Hepatic stellate cell (primary cell): Measurements from ENCODE around the gene KIAA0930.

Experiments
- DNase-seq: peaks from one replicate; pipeline ENCODE4 v3.0.0; 2011; ENCODE audit warnings: low spot score

The KIAA0930 gene

GRCh38 chr22:45216133-45217003 is 24.3 kb downstream of the KIAA0930 start:
- peak; percentile 47 for DNase-seq

DNA sequence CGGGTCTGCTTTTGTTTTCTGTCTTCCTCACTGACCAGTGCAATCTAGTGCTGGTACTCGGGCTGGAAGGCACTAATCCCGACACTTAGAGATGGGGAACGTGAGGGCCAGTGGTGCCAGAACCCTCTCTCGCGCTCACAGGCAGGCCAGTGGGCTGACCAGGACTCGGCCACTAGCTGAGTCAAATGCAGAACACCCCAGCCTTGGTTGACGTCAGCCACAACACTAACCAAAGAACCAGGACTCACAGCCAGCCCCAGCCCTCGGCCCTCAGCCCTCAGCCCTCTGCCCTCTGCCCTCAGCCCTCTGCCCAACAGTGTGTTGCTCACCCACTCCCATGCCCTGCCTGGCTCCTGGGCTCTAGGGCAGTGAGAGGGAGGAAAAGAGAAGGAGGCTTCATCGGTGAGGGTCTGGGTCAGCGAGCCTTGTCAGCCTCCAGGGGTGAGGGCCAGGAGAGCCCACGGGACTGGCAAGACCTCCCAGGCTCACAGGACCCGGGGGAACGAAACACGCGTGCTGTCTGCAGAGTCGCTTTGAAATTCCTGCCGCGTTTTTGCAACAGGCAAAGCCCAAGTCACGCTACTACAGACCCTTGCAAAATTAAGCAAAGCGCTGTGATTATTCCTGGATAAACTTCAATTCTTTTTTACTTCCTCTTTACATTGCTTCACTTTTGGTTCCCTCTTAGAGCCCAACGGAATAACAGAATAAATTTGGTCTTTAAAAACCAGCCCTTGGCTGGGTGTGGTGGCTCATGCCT is 27.5 kb downstream of the KIAA0930 start:
- peak; percentile 63 for DNase-seq

GRCh38 chr22:45212306-45212709 is 28.4 kb downstream of the KIAA0930 start:
- peak; percentile 89 for DNase-seq

DNA sequence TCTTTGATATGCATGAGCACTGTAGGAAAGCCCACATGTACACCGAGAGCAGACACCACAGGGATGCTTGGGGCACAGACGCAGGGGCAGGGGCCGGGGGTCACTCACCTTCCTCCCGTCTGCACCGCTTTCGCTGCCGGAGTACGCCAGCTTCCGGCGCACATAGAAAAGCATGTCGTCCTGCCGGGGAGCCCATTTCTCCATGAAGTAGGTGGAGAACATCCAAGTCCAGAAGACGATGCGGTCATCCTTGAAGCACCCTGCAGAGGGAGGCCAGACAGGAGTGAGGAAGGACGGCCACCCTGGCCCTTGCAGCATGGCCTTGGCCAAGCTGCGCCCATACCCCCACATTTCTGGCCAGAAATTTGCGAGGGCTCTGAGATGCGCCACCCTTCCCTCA is 28.8 kb downstream of the KIAA0930 start:
- no peak for DNase-seq

- DNase-seq: no peak
These were observed 29.3 kb downstream of the KIAA0930 start for GRCh38 chr22:45211435-45211834.

GRCh38 chr22:45210991-45211390 is 29.7 kb downstream of the KIAA0930 start:
- DNase-seq: no peak

DNA sequence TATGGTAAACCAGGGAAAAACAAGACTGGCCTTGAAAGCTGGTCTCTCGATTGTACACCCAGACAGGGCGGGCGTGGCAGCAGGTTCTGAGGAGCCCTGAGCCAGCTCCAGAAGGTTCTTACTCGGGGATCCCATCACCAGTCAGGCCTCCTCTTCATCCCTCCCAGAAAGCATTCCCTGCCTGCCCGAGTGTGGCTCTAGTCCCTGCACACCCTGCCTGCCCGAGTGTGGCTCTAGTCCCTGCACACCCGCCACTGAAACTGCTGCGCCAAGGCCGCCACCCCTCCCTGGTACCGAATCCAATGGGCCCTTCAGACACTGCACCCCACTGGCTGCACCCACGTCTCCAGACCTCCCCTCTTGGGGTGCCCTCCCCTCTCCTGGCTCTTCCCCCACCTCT is 30.1 kb downstream of the KIAA0930 start:
- DNase-seq: no peak

- no peak for DNase-seq
These were observed 30.5 kb downstream of the KIAA0930 start for GRCh38 chr22:45210174-45210573.

- peak; percentile 82 for DNase-seq
These were observed 31.5 kb downstream of the KIAA0930 start for GRCh38 chr22:45208993-45209838.

- no peak for DNase-seq
These were observed 32.0 kb downstream of the KIAA0930 start for GRCh38 chr22:45208696-45208992.

DNA sequence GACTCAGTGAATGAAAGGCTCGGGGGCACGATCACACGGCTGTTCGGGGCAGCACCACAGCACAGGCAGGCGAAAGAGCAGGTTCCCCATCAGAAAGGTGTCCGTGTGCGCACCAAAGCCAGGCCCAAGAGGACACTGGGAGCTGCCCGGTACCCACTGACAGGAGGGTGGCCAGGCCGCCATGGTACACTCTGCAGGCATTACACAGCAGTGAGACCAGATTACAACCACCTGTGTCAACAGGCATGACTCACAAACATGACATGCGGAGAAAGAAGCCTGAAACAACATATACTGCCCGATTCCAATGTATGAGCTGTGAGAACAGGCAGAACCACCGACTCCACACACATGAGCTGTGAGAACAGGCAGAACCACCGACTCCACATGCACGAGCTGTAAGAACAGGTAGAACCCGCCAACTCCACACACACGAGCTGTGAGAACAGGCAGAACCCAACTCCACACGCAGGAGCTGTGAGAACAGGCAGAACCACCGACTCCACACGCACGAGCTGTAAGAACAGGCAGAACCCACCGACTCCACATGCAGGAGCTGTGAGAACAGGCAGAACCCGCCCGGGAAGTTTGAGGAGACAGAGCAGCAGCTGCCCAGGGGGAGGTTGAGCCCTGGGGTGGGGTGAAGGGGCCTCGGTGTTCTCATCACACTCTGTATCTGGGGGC is 32.6 kb downstream of the KIAA0930 start:
- peak; percentile 62 for DNase-seq

DNA sequence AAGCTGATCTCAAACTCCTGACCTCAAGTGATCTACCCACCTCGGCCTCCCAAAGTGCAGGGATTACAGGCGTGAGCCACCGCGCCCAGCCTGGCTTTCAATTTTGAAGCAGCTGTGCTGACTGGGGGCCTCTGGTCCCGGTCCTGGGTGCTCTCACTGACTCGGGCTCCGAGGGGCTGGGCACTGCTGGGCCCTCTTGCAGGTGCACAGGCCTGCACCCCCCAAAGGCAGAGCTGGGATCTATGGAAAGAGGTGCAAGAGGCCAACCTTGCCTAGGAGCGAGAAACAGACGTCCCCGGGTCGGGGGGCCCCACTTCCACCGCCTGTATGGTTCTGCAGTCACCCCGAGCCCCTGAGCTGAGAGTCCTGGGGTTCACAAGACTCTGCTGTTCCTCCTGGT is 33.2 kb downstream of the KIAA0930 start:
- DNase-seq: no peak

DNA sequence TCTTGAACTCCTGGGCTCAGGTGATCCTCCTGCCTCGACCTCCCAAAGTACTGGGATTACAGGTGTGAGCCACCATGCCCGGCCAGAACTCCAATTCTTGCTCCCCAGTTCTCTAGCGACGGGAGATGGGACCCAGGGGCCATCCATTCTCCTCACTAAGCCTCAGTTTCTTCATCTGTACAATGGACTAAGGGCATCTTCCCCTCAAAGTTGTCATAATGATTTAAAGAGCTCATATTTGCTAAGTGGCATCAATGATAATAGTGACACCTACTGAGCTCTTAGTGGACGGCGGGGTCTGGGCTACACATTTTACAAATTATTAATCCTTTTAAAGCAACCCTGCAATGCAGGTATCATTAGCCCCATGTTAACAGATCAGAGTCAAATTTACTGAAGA is 34.5 kb downstream of the KIAA0930 start:
- DNase-seq: no peak

DNA sequence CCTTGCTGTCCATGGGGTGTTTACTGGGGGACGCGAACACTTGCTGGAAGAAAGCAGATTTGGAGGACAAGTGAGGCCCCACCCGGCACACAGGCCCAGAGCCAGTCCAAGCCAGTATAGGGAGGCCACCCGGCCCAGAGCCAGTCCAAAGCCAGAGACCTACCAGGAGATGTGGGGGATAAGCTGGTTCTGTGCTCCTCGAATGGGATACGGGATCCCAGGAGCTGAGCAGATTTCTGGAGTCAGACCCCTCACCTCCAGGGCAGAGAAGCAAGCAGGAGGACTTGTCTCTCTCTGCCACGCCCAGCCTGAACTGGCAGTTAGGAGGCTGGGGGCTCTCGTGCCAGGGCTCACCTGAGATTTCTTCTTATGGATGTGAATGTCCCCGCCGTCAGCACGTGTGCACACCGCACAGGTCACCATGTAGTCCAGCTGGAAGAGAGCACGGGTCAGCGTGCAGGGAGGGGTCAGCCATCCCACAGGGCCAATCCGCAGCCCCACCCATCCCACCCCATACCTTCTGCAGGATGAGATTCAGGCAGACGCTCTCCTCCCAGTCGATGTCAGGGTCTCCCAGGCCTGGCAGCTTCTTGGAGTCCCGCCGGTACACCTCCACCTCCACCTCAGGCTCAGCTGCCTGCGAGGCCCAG is 35.3 kb downstream of the KIAA0930 start:
- DNase-seq: no peak

- DNase-seq: no peak
These were observed 35.9 kb downstream of the KIAA0930 start for GRCh38 chr22:45204819-45205218.

GRCh38 chr22:45204241-45204640 is 36.5 kb downstream of the KIAA0930 start:
- DNase-seq: no peak

GRCh38 chr22:45203150-45203951 is 37.3 kb downstream of the KIAA0930 start:
- DNase-seq: no peak

DNA sequence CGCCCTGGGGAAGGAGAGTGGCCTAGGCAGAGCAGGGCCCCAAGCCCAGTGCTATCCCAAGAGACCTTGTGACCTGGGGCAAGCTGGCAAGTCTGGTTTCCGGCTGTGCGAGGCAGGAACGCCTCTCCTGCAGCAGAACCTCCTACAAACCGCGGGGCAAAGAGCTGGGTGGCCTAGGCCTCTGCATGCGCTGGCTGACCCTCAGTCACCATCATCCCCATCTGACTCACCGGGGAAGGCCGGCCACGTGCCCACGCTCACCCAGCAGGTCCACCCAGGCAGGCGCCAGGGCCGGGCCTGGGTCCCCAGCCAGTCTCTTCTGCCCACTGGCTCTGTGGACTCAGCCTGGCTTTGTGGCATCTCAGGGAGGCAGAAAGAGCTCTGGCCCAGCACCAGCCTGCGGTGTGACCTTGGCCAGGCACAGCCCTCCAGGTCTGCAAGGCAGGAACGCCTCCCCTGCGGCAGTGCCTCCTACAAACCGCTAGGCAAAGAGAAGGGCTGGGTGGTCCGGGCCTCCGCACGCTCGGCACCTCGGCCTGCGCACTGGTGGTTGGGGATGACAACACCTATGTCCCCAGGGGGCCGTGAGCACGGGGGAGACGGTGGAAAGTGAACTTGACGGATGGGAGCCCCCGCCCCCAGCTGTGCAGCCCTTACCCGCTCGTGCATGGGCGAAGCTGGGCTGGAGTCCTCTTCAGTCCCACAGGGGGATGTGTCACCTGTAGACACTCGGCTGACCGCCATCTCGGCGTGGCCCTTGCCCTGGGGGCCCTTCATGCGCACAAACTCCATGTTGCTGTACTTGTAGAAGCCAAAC is 38.2 kb downstream of the KIAA0930 start:
- no peak for DNase-seq

DNA sequence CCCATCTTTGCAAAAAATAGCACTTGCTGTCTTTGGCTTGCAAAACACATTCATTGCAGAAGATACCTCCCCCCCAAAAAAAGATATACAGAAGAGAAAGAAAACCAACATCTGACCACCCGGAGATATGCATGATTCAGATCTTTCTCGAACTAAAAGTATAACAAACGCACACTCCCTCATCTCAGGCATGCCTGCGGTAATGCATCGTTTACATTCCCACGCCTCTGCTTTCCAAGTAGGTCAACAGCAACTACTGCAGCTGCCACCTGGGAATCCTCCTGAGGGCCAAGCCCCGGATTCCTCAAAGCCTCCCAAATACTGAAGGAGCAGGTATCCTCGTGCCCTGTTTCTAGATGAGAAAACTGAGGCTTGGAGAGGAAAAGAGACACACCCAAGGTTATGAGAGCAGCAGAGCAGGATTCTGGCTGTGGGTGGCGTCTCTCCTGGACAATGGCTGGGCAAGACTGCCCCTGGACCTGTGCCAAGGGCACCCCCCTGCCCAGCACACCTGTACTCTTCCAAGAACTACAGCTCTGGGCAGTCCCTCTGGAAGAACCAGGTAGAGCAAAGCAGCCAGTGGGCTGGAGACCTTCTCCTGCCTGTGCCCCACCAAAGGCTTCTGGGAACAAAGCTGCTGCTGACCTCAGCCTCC is 38.9 kb downstream of the KIAA0930 start:
- DNase-seq: peak; percentile 86
